ENCODE measurements around the gene KCNH2. TPM values are rescaled to one million over a fixed set of nuclear protein-coding genes. Genes with fewer than 3 reads are reported as not detected.

KCNH2 gene
- total and polyA plus RNA-seq, 10 of the 15 experiments (the other 5 are each of a cell fraction or from before 2014, with no cell fraction given): 0.04 to 0.24 (median 0.17) TPM; not detected in 6

DNA sequence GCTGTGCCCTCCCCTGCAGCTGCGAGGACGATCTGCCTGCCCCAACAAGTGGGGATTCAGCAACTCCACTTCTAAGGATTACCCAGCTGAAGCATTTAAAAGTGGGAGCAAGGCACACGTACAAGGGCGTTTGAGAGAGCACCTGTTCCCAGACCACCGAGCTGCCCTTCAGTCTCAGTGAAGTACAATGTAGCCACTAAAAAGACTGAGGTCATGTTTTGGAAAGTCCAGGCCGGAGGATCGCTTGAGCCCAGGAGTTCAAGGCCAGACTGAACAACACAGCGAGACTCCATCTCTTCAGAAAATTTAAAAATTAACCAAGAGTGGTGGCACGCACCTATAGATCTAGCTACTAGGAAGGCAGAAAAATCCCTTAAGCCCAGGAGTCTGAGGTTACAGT lies 27.4 kb upstream of the KCNH2 start (continued):
- TF ChIP-seq BACH1 (IDR thresholded peaks at IDR 0.05; ENCODE audit: borderline replicate concordance) (no peak), SP1 (IDR thresholded peaks at IDR 0.05; ENCODE audit: low read depth, low read length) (no peak), CBFB (IDR thresholded peaks at IDR 0.05; ENCODE audit: low read depth) (no peak), TCF3 (IDR thresholded peaks at IDR 0.05; ENCODE audit: borderline replicate concordance, insufficient read depth, low read depth, low read length) (no peak)

DNA sequence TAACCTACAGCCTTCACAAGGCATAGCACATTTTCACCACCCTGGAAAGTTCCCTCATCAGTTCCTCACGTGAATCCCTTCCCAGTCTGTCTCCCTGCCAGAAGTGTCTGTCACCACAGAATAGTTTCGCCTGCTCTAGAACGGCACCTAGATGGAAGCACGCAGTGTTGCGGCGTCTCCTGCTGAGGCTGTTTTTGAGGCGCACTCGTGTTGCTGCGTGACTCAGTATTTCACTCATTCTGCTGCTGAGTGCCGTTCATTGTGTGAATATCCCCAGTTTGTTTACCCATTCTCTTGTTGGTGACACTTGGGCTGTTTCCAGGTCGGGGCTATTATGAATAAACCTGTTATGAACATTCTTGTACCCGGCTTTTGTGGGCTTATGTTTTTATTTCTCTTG lies 25.5 kb upstream of the KCNH2 start:
- FAIRE-seq: no peak
- Histone ChIP-seq H3K79me2 (ENCODE audit: control insufficient read depth, insufficient read depth, low read length) (no peaks in the 10 kb centered on the region), H3K27ac (ENCODE audit: control insufficient read depth, insufficient read depth) (no peak overlapping the region), H3K4me2 (ENCODE audit: control insufficient read depth, insufficient read depth) (no peak overlapping the region), H3K36me3 (ENCODE audit: control insufficient read depth in 2 of 2, insufficient read depth in 2 of 2, low read length in 1 of 2) (no peaks in the 10 kb centered on the region), H2AFZ (ENCODE audit: control insufficient read depth, low read depth, low read length) (no peak overlapping the region), H3K4me1 (ENCODE audit: control insufficient read depth, insufficient read depth, low read length) (no peaks in the 10 kb centered on the region), H3K9ac (ENCODE audit: control insufficient read depth, insufficient read depth, low read length) (no peak overlapping the region), H3K27me3 (replicated peaks in 1 of 2; ENCODE audit: control insufficient read depth in 2 of 2, insufficient read depth in 2 of 2, low read length in 1 of 2) (no peaks in the 10 kb centered on the region), H3K9me3 (replicated peaks; ENCODE audit: control insufficient read depth, insufficient read depth, low read length) (no peaks in the 10 kb centered on the region), H4K20me1 (ENCODE audit: control insufficient read depth, insufficient read depth) (no peaks in the 10 kb centered on the region), H3K4me3 (no peak overlapping the region)
- intact Hi-C loops (cut with micrococcal nuclease; ENCODE audit: unreplicated experiment): no loop called here
- no peak for DNase-seq (ENCODE audit: low read depth, low spot score)
- ChIA-PET SMC1A (ENCODE audit: uncharacterized antibody, unreplicated experiment) (no interaction called here), POLR2A (no interaction called here), RAD21 (ENCODE audit: unreplicated experiment) (no interaction called here), CTCF (interaction anchor here (1.5 kb wide), 1 partner anchor 9 kb away, joined by 4 read pairs; no protein-coding TSS in a partner anchor)
- in situ Hi-C loops (cut with MboI): no loop called here
- WGBS (ENCODE audit: insufficient coverage, insufficient replicate concordance, low lambda C conversion rate, missing lambda C conversion rate): 66% methylated on average over 12 of the region's 12 CpGs
- ATAC-seq: no peak
- no TSS peak for BruUV-seq (replicated peaks)
- TF ChIP-seq CBFB (IDR thresholded peaks at IDR 0.05; ENCODE audit: low read depth) (no peak), SIN3A (IDR thresholded peaks at IDR 0.05; ENCODE audit: low read depth, low read length) (no peak), SREBF1 (IDR thresholded peaks at IDR 0.05; ENCODE audit: low read length) (no peak), MTA2 (IDR thresholded peaks at IDR 0.05; ENCODE audit: low read depth) (no peak), ZNF384 (IDR thresholded peaks at IDR 0.05; ENCODE audit: borderline replicate concordance, low read depth, low read length) (no peak)
- TF ChIP-seq, protein P1, sequence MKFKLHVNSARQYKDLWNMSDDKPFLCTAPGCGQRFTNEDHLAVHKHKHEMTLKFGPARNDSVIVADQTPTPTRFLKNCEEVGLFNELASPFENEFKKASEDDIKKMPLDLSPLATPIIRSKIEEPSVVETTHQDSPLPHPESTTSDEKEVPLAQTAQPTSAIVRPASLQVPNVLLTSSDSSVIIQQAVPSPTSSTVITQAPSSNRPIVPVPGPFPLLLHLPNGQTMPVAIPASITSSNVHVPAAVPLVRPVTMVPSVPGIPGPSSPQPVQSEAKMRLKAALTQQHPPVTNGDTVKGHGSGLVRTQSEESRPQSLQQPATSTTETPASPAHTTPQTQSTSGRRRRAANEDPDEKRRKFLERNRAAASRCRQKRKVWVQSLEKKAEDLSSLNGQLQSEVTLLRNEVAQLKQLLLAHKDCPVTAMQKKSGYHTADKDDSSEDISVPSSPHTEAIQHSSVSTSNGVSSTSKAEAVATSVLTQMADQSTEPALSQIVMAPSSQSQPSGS (IDR thresholded peaks at IDR 0.05; ENCODE audit: low read length): no peak
- TF ChIP-seq, protein P2, sequence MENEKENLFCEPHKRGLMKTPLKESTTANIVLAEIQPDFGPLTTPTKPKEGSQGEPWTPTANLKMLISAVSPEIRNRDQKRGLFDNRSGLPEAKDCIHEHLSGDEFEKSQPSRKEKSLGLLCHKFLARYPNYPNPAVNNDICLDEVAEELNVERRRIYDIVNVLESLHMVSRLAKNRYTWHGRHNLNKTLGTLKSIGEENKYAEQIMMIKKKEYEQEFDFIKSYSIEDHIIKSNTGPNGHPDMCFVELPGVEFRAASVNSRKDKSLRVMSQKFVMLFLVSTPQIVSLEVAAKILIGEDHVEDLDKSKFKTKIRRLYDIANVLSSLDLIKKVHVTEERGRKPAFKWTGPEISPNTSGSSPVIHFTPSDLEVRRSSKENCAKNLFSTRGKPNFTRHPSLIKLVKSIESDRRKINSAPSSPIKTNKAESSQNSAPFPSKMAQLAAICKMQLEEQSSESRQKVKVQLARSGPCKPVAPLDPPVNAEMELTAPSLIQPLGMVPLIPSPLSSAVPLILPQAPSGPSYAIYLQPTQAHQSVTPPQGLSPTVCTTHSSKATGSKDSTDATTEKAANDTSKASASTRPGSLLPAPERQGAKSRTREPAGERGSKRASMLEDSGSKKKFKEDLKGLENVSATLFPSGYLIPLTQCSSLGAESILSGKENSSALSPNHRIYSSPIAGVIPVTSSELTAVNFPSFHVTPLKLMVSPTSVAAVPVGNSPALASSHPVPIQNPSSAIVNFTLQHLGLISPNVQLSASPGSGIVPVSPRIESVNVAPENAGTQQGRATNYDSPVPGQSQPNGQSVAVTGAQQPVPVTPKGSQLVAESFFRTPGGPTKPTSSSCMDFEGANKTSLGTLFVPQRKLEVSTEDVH (IDR thresholded peaks at IDR 0.05; ENCODE audit: low read depth, partially characterized antibody): no peak
- TF ChIP-seq, protein P3, sequence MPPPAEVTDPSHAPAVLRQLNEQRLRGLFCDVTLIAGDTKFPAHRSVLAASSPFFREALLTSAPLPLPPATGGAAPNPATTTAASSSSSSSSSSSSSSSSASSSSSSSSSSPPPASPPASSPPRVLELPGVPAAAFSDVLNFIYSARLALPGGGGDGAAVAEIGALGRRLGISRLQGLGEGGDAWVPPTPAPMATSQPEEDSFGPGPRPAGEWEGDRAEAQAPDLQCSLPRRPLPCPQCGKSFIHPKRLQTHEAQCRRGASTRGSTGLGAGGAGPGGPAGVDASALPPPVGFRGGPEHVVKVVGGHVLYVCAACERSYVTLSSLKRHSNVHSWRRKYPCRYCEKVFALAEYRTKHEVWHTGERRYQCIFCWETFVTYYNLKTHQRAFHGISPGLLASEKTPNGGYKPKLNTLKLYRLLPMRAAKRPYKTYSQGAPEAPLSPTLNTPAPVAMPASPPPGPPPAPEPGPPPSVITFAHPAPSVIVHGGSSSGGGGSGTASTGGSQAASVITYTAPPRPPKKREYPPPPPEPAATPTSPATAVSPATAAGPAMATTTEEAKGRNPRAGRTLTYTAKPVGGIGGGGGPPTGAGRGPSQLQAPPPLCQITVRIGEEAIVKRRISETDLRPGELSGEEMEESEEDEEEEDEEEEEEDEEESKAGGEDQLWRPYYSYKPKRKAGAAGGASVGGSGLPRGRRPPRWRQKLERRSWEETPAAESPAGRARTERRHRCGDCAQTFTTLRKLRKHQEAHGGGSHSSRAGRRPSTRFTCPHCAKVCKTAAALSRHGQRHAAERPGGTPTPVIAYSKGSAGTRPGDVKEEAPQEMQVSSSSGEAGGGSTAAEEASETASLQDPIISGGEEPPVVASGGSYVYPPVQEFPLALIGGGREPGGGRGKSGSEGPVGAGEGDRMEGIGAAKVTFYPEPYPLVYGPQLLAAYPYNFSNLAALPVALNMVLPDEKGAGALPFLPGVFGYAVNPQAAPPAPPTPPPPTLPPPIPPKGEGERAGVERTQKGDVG (CRISPR knock-in tag; IDR thresholded peaks at IDR 0.05): no peak
